ENCODE results near the gene KLHDC7B.

KLHDC7B gene

DNA sequence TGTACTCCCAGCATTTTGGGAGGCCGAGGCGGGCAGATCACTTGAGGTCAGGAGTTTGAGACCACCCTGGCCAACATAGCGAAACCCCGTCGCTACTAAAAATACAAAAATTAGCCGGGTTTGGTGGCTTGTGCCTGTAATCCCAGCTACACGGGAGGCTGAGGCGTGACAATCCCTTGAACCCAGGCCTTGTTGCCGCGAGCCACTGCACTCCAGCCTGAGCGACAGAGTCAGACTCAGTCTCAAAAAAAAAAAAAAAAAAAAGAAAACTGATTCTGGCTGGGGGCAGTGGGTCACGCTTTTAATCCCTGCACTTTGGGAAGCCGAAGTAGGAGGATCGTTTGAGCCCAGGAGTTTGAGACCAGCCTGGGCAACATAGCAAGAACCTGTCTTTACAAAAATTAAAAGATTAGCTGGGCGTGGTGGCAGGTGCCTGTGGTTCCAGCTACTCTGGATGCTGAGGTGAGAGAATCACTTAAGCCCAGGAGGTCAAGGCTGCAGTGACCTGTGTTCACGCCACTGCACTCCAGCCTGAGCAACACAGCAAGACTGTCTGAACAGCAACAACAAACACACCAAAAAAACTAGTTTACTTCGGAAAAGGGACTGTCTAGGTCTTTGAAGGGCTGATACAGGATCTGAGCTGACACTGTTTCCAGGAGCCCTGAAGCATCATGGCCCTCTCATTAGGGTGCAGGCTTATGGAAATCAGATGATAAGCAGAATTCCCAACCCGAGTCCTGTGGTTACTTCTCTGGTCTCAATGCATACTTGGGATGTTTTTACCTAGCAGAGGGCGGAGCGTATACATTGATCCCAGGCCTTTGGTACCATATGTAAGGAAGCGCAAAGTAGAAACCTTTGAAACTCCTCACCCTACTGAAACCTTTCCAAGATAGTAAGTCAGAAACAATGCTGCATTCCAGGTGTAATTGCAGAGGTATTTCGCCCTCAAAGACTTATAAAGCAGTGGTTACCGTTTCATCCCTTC lies 38.7 kb downstream of the KLHDC7B start:
- no peak for DNase-seq (ENCODE audit: low read depth)
- TF ChIP-seq, protein P1, sequence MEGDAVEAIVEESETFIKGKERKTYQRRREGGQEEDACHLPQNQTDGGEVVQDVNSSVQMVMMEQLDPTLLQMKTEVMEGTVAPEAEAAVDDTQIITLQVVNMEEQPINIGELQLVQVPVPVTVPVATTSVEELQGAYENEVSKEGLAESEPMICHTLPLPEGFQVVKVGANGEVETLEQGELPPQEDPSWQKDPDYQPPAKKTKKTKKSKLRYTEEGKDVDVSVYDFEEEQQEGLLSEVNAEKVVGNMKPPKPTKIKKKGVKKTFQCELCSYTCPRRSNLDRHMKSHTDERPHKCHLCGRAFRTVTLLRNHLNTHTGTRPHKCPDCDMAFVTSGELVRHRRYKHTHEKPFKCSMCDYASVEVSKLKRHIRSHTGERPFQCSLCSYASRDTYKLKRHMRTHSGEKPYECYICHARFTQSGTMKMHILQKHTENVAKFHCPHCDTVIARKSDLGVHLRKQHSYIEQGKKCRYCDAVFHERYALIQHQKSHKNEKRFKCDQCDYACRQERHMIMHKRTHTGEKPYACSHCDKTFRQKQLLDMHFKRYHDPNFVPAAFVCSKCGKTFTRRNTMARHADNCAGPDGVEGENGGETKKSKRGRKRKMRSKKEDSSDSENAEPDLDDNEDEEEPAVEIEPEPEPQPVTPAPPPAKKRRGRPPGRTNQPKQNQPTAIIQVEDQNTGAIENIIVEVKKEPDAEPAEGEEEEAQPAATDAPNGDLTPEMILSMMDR (IDR thresholded peaks at IDR 0.05; ENCODE audit: insufficient read depth, low read depth, low read length, missing control alignments) = no peak
- H3K4me3 ChIP-seq (ENCODE audit: low read length) = no peak overlapping the region

DNA sequence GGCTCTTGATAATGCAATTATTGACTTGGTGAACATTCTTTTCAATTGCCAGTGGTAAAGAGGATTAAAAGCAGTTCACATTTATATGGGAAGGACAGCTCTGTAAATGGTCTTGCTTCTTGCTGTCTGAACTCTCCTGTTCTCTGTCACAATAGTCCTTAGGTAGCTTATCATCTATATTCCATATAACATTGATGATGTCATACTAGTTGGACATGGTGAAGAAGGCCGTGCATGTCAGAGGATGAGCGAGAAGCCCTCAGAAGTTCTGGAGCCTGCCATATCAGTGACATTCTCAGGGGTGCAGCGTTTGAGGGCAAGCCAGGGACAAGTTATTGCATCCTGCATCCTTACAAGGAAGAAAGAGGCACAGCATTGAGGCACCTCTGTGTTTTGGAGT lies 39.5 kb downstream of the KLHDC7B start:
- no peak overlapping the region for H3K4me3 ChIP-seq (ENCODE audit: low read length)
- TF ChIP-seq, protein P1 (IDR thresholded peaks at IDR 0.05; ENCODE audit: insufficient read depth, low read depth, low read length, missing control alignments) = no peak
- DNase-seq (ENCODE audit: low read depth) = no peak

DNA sequence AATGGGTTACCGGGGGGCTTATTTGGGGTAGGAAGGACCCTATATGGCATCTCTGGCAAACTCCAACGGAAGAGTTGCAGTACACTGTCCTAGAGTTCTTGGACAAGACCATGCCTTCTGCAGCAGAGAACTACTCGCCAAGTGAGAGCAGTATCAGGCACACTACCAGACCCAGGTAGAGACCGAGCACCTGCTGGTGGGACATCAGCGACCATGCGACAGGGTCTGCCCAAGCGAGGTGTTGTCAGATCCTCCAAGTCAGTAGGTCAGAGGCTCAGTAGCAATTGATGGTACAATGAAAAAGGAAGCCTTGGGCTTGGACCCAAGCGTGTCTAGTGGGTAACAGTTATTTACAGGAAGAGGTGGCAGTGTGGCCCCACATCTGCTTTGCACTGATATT lies 40.1 kb downstream of the KLHDC7B start:
- DNase-seq (ENCODE audit: low read depth) = no peak
- no peak overlapping the region for H3K4me3 ChIP-seq (ENCODE audit: low read length)
- TF ChIP-seq, protein P1 (IDR thresholded peaks at IDR 0.05; ENCODE audit: insufficient read depth, low read depth, low read length, missing control alignments) = no peak

DNA sequence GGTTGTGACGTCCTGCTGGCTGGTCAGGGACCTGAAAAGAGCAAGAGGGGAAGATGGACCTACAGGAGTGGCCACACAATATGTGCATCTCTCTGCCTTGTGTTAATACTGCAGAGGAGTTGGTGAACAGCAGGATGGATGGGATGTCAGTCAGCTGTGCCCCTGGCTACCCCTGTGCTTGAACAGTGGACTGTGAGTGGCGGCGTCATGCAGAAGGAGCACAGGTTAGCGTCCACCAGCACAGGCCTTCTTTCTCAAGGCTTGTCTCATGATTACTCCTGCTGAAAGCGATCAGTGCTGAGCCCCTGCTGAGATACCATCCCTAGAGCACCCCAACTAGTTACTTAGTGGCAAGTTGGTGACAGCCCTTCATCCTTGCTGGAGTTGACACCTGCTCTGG lies 40.7 kb downstream of the KLHDC7B start:
- no peak overlapping the region for H3K4me3 ChIP-seq (ENCODE audit: low read length)
- no peak for DNase-seq (ENCODE audit: low read depth)
- TF ChIP-seq, protein P1 (IDR thresholded peaks at IDR 0.05; ENCODE audit: insufficient read depth, low read depth, low read length, missing control alignments) = no peak

DNA sequence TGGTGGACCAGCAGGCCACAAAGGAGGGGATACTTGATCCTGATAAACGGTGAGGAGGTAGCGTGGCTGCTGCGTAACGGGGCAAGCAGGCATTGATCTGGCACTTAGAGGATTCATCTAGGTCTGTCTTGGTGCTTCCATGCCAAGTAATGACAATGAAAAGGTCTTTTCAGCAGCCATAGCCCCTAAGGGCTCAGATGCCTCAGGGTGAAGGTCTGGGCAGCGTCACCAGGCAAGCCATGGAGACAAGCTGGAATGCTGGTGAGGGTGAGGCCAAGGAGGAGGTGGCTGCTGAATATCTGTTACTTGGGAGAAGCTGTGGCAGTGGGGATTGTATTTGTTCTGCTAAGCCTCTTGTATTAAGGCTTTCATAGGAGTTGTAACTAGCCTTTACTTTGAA lies 41.7 kb downstream of the KLHDC7B start:
- H3K4me3 ChIP-seq (ENCODE audit: low read length) = no peak overlapping the region
- TF ChIP-seq, protein P1 (IDR thresholded peaks at IDR 0.05; ENCODE audit: insufficient read depth, low read depth, low read length, missing control alignments) = no peak
- DNase-seq (ENCODE audit: low read depth) = no peak

DNA sequence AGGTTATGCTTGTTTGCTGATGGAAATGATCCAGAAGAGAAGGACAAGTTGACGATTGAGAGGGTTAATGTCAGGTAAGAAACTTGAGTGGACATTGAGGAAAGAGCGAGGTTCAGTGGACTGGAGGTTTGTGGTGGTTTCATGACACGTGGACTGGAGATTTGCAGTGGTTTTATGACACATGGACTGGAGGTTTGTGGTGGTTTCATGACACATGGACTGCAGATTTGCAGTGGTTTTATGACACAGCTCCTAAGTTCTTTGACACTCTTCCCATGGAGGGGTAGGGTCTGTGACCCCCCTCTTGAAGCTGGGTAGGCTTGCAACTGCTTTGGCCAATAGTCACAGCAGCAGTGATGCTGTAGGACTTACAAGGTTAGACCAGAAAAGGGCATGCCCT lies 49.5 kb downstream of the KLHDC7B start:
- TF ChIP-seq, protein P1 (IDR thresholded peaks at IDR 0.05; ENCODE audit: insufficient read depth, low read depth, low read length, missing control alignments) = no peak
- no peak for DNase-seq (ENCODE audit: low read depth)
- no peak overlapping the region for H3K4me3 ChIP-seq (ENCODE audit: low read length)

Measured in epithelial cell of esophagus (primary cell).